Activated CD4-positive, alpha-beta T cell treated with anti-CD3 and anti-CD28 coated beads for 36 hours (primary cell): ENCODE results near the gene ADGRV1. TPM values are rescaled to one million over a fixed set of nuclear protein-coding genes. Genes with fewer than 3 reads are reported as not detected.

Experiments
- ATAC-seq: fragments of 200-7000 bp; cut with Tn5 transposase; one replicate; pipeline ENCODE4 v1.10.0; 2021; ENCODE audit warnings: mild to moderate bottlenecking, moderate library complexity
- CTCF ChIA-PET: fragments of 350-600 bp; sonication (Branson Sonifier 250); formaldehyde crosslinking; loops from one replicate; lab custom pipeline; 2021; ENCODE audit warnings: antibody characterized with exemption; lab: Charles Lee
- POLR2A ChIA-PET: fragments of 350-600 bp; sonication (Branson Sonifier 250); formaldehyde crosslinking; loops from one replicate; lab custom pipeline; 2021; ENCODE audit warnings: antibody characterized with exemption, inconsistent platforms; lab: Charles Lee
- DNase-seq: peaks from one replicate; pipeline ENCODE4 v3.0.0-alpha.2; 2020
- H3K27ac Mint-ChIP-seq: one replicate; pipeline ENCODE4 v1.8.0; 2021; ENCODE audit warnings: mixed read lengths
- H3K27me3 Mint-ChIP-seq: one replicate; pipeline ENCODE4 v1.8.0; 2021; ENCODE audit warnings: mixed read lengths
- H3K36me3 Mint-ChIP-seq: one replicate; pipeline ENCODE4 v1.8.0; 2021; ENCODE audit warnings: low read depth, mixed read lengths
- H3K4me1 Mint-ChIP-seq: one replicate; pipeline ENCODE4 v1.8.0; 2021; ENCODE audit warnings: mixed read lengths
- H3K4me3 Mint-ChIP-seq: one replicate; pipeline ENCODE4 v1.8.0; 2021; ENCODE audit warnings: mild to moderate bottlenecking, moderate library complexity, mixed read lengths
- H3K9me3 Mint-ChIP-seq: one replicate; pipeline ENCODE4 v1.8.0; 2021; ENCODE audit warnings: low read depth, mixed read lengths
- intact Hi-C, 2 experiments: fragments of 100-400 bp; cut with DNase I in 1 of 2; cut with micrococcal nuclease in 1 of 2; formaldehyde crosslinking; loops; one replicate each; pipeline versions ENCODE4 v1.14.2 to v1.15.1; 2022 to 2024; cut with DNase I, micrococcal nuclease
- total RNA-seq, 2 experiments: library from RNA; stranded (reverse); gene quantifications; one replicate each; pipeline ENCODE4 v1.2.3, GENCODE V29; 2021

The ADGRV1 gene
- total RNA-seq, 2 experiments from 2014 or later: 0.02 to 0.12 TPM

- Mint-ChIP-seq H3K27ac (no peak overlapping the region), H3K9me3 (no peaks in the 10 kb centered on the region), H3K4me3 (no peak overlapping the region), H3K27me3 (peaks cover 3% of the 10 kb centered on the region), H3K4me1 (peaks cover 2% of the 10 kb centered on the region), H3K36me3 (no peaks in the 10 kb centered on the region)
- CTCF ChIA-PET: interaction anchor here (0.6 to 1.6 kb wide), 5 partner anchors 22 to 485 kb away, joined by 3 to 6 read pairs (median 3); no protein-coding TSS in a partner anchor
- POLR2A ChIA-PET: no interaction called here
- DNase-seq: no peak
- intact Hi-C loops: loop anchor here in 1 of 2 experiments (5.0 to 10.0 kb wide), 2 partner anchors 171 to 293 kb away; no protein-coding TSS in a partner anchor
- ATAC-seq: no peak
These were observed 375.6 kb downstream of the ADGRV1 start for GRCh38 chr5:90934091-90934719.

GRCh38 chr5:90934738-90935137 lies 376.1 kb downstream of the ADGRV1 start:
- ChIA-PET POLR2A (no interaction called here), CTCF (interaction anchor here (0.6 to 2.1 kb wide), 5 partner anchors 23 to 485 kb away, joined by 3 to 7 read pairs (median 3); no protein-coding TSS in a partner anchor)
- DNase-seq: no peak
- H3K4me3 Mint-ChIP-seq: no peak overlapping the region
- no peaks in the 10 kb centered on the region for H3K36me3 Mint-ChIP-seq
- H3K27me3 Mint-ChIP-seq: peaks cover 3% of the 10 kb centered on the region
- intact Hi-C loops: loop anchor here (5.0 to 10.0 kb wide), 3 partner anchors 170 to 293 kb away; no protein-coding TSS in a partner anchor
- H3K27ac Mint-ChIP-seq: no peak overlapping the region
- peaks cover 4% of the 10 kb centered on the region for H3K4me1 Mint-ChIP-seq
- no peak for ATAC-seq
- no peaks in the 10 kb centered on the region for H3K9me3 Mint-ChIP-seq

- H3K9me3 Mint-ChIP-seq: no peaks in the 10 kb centered on the region
- POLR2A ChIA-PET: no interaction called here
- H3K27ac Mint-ChIP-seq: no peak overlapping the region
- no peaks in the 10 kb centered on the region for H3K27me3 Mint-ChIP-seq
- H3K36me3 Mint-ChIP-seq: no peaks in the 10 kb centered on the region
- intact Hi-C loops: loop anchor here (5.0 to 10.0 kb wide), 2 partner anchors 166 to 228 kb away; no protein-coding TSS in a partner anchor
- CTCF ChIA-PET: interaction anchor here (0.6 to 0.8 kb wide), 2 partner anchors 27 to 75 kb away, joined by 3 read pairs; no protein-coding TSS in a partner anchor
- H3K4me1 Mint-ChIP-seq: peaks cover 17% of the 10 kb centered on the region
- H3K4me3 Mint-ChIP-seq: no peak overlapping the region
- ATAC-seq (no peak), DNase-seq (no peak)
These were observed 380.6 kb downstream of the ADGRV1 start for GRCh38 chr5:90939211-90939610.

GRCh38 chr5:90940227-90940995 lies 381.8 kb downstream of the ADGRV1 start:
- Mint-ChIP-seq H3K4me1 (peaks cover 17% of the 10 kb centered on the region), H3K4me3 (no peak overlapping the region), H3K9me3 (no peaks in the 10 kb centered on the region), H3K27ac (peak overlapping the region; percentile 69), H3K27me3 (no peaks in the 10 kb centered on the region), H3K36me3 (no peaks in the 10 kb centered on the region)
- intact Hi-C loops: no loop called here
- DNase-seq (peak; percentile 78), ATAC-seq (peak; percentile 100)
- ChIA-PET POLR2A (no interaction called here), CTCF (interaction anchor here (1.1 to 1.3 kb wide), 2 partner anchors 9 to 479 kb away, joined by 3 to 5 read pairs; no protein-coding TSS in a partner anchor)

- intact Hi-C loops: no loop called here
- H3K9me3 Mint-ChIP-seq: no peaks in the 10 kb centered on the region
- DNase-seq (no peak), ATAC-seq (no peak)
- H3K4me1 Mint-ChIP-seq: peaks cover 17% of the 10 kb centered on the region
- no peak overlapping the region for H3K4me3 Mint-ChIP-seq
- ChIA-PET CTCF (interaction anchor here (1.1 to 1.3 kb wide), 3 partner anchors 9 to 478 kb away, joined by 3 to 5 read pairs (median 3); no protein-coding TSS in a partner anchor), POLR2A (no interaction called here)
- peak overlapping the region; percentile 65 for H3K27ac Mint-ChIP-seq
- peaks cover 3% of the 10 kb centered on the region for H3K27me3 Mint-ChIP-seq
- H3K36me3 Mint-ChIP-seq: no peaks in the 10 kb centered on the region
These were observed 382.6 kb downstream of the ADGRV1 start for GRCh38 chr5:90941002-90941720.

- Mint-ChIP-seq H3K9me3 (no peaks in the 10 kb centered on the region), H3K27ac (no peak overlapping the region), H3K36me3 (no peaks in the 10 kb centered on the region), H3K27me3 (peaks cover 12% of the 10 kb centered on the region), H3K4me1 (peaks cover 17% of the 10 kb centered on the region), H3K4me3 (no peak overlapping the region)
- intact Hi-C loops: no loop called here
- ChIA-PET CTCF (interaction anchor here (0.7 to 2.6 kb wide), 3 partner anchors 12 to 441 kb away, joined by 3 to 17 read pairs (median 3); no protein-coding TSS in a partner anchor), POLR2A (no interaction called here)
- ATAC-seq (no peak), DNase-seq (no peak)
These were observed 385.5 kb downstream of the ADGRV1 start for GRCh38 chr5:90944116-90944515.

GRCh38 chr5:90947667-90948066 lies 389.1 kb downstream of the ADGRV1 start:
- Mint-ChIP-seq H3K27me3 (peaks cover 17% of the 10 kb centered on the region), H3K27ac (no peak overlapping the region), H3K4me3 (no peak overlapping the region), H3K9me3 (no peaks in the 10 kb centered on the region), H3K36me3 (no peaks in the 10 kb centered on the region), H3K4me1 (no peaks in the 10 kb centered on the region)
- ChIA-PET CTCF (interaction anchor here (1.1 kb wide), 1 partner anchor 437 kb away, joined by 3 read pairs; no protein-coding TSS in a partner anchor), POLR2A (no interaction called here)
- intact Hi-C loops: no loop called here
- DNase-seq (no peak), ATAC-seq (no peak)

GRCh38 chr5:90948969-90949368 lies 390.4 kb downstream of the ADGRV1 start:
- no peak for DNase-seq

GRCh38 chr5:90949469-90950358 lies 391.1 kb downstream of the ADGRV1 start:
- Mint-ChIP-seq H3K4me1 (no peaks in the 10 kb centered on the region), H3K27ac (no peak overlapping the region), H3K36me3 (no peaks in the 10 kb centered on the region), H3K27me3 (peaks cover 20% of the 10 kb centered on the region), H3K9me3 (no peaks in the 10 kb centered on the region), H3K4me3 (no peak overlapping the region)
- no peak for ATAC-seq
- ChIA-PET POLR2A (no interaction called here), CTCF (no interaction called here)
- DNase-seq: no peak
- intact Hi-C loops: no loop called here

More at GRCh38 chr5:90948969-90949368, 390.4 kb downstream of the ADGRV1 start:
- Mint-ChIP-seq H3K27ac (no peak overlapping the region), H3K4me1 (no peaks in the 10 kb centered on the region), H3K9me3 (no peaks in the 10 kb centered on the region), H3K27me3 (peaks cover 20% of the 10 kb centered on the region), H3K36me3 (no peaks in the 10 kb centered on the region), H3K4me3 (no peak overlapping the region)
- CTCF ChIA-PET: no interaction called here
- no peak for ATAC-seq
- POLR2A ChIA-PET: no interaction called here
- intact Hi-C loops: no loop called here

GRCh38 chr5:90955001-90955635 lies 396.5 kb downstream of the ADGRV1 start:
- peaks cover 5% of the 10 kb centered on the region for H3K4me1 Mint-ChIP-seq
- no peak overlapping the region for H3K27ac Mint-ChIP-seq
- H3K36me3 Mint-ChIP-seq: no peaks in the 10 kb centered on the region
- ChIA-PET CTCF (interaction anchor here (0.7 kb wide), 1 partner anchor 89 kb away, joined by 3 read pairs; no protein-coding TSS in a partner anchor), POLR2A (no interaction called here)
- intact Hi-C loops: no loop called here
- no peak overlapping the region for H3K4me3 Mint-ChIP-seq
- ATAC-seq (no peak), DNase-seq (no peak)
- peaks cover 22% of the 10 kb centered on the region for H3K27me3 Mint-ChIP-seq
- H3K9me3 Mint-ChIP-seq: no peaks in the 10 kb centered on the region
